GM12801 (cell line): ENCODE results near the gene MS4A1.

Experiments used
- TF ChIP-seq, protein P1 (sequence below): IDR thresholded peaks from one replicate; pipeline ENCODE4 v1.5.1; 2011; ENCODE audit warnings: control low read depth; ENCODE audit not compliant: insufficient read length; ENCODE audit errors: extremely low read depth

Gene MS4A1

DNA sequence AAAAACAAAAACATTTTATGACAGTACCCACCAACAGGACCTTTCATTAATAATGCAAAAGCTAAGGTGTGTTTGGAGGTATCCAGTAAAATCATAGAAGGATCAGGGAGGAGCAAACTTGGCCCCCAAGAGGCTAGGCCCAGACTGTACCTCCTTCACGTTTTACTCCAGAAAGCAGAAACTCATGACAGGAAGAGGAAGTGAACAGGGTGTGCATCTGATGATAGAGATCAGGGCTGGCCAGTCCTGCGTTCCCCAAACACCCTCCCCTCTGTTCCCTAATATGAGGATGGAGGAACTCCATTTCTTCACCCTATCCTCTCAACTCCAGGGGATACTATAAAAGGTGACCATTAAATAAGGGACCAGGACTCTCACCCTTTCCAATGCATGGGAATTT lies 26.7 kb downstream of the MS4A1 start:
- TF ChIP-seq, protein P1, sequence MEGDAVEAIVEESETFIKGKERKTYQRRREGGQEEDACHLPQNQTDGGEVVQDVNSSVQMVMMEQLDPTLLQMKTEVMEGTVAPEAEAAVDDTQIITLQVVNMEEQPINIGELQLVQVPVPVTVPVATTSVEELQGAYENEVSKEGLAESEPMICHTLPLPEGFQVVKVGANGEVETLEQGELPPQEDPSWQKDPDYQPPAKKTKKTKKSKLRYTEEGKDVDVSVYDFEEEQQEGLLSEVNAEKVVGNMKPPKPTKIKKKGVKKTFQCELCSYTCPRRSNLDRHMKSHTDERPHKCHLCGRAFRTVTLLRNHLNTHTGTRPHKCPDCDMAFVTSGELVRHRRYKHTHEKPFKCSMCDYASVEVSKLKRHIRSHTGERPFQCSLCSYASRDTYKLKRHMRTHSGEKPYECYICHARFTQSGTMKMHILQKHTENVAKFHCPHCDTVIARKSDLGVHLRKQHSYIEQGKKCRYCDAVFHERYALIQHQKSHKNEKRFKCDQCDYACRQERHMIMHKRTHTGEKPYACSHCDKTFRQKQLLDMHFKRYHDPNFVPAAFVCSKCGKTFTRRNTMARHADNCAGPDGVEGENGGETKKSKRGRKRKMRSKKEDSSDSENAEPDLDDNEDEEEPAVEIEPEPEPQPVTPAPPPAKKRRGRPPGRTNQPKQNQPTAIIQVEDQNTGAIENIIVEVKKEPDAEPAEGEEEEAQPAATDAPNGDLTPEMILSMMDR = no peak

DNA sequence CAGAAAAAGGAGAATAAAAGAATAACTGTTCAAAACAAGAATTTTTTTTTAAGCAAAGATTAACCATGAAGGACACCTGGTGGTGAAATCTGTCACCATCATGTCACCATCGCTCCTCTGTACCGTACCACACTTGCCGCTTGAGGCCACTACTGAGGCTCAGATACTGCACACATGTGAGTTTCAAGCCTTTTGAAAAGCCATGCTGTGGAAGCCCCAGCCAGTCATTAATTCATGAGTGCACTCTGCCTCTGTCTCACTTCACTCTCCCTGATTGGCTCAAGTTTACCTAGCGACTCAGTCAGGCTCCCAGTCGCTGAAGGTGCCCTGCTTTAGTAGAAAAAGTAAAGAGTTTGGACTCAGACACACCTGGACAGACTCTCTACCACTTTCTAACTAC lies 30.3 kb downstream of the MS4A1 start:
- TF ChIP-seq, protein P1 = peak; percentile 97

DNA sequence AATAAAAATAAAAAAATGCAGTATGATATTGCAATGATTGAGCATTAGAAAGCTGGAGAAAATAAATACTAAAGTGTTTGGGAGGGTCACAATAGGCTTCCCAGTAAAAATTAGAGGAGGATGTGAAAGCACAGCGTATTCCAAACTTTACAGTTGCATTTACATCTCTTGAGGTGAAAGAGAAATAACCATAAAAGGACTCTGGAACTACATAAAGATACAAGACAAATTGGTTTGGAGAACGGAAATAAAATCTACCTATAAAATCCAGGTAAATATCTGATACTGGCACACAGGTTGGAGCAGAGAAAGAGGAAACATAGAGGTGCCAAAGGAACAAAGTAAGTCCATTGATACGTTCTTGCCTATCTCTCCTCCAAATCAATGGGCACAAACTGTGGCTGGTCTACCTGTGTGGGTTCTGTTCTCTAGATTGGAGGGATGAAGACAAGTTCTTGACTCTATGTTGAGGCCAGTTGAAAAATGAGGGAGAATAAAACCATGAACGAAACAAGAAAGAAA lies 36.9 kb downstream of the MS4A1 start, which contains the start of gene MS4A12:
Gene MS4A12, plus strand, starts transcription at position 291 of the 522 bp plus-strand sequence. CDS start 4,541 bp downstream, outside the sequence.
- TF ChIP-seq, protein P1 = no peak

DNA sequence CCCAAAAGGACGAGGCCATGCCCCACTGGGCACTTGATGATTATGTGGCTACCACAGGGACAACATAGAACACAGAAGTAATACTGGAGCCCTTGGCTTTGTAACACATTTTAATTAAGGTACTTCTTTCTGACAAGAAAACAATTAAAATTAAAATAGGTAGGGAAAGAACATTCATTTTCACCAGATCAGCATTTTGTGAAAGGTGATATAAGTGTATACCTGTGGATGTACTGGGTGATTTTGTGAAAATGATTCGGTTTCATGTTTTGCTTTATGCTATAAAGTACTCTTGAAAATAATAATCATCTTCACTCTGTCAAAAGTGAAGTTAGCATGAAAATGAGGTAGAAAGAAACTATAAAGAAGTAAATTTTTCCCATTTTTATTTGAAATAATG lies 37.8 kb downstream of the MS4A1 start:
- TF ChIP-seq, protein P1 = no peak

DNA sequence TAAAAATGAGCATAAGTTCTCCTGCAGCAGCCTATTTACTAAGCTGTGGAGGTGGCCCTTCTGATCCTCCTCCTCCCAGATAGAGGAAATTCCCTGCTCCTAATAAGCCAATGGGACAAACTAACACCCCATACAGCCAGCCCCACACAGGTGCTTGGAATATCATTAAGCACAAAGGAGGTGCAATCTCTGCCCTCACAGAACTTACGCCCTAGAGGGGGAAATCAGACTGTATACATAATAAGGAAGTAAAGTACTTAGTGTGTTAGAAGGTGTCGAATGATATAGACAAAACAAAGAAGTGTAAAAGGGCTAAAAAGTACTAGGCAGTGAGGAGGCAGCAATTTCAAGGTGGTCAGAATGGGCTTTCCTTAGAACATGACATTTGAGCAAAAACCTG lies 42.8 kb downstream of the MS4A1 start:
- TF ChIP-seq, protein P1 = no peak

DNA sequence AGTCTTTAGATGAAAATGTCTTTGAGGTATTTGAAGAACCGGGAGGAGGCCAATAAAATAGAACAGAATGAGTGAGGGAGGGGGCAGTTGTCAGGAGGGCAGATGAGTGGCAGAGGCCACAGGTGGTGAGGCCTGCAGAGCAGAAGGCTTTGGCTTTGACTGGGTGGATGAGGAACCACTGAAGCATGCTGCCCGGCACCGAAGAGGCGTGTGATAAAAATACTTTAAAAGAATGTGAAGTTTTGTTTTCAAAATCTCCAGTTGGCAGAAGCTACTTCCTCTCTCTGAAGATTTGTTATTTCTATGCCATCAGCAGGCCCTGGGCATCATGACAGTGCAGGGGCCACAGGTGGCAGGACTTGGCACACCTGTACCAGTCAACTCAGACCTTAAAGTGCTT lies 43.2 kb downstream of the MS4A1 start:
- TF ChIP-seq, protein P1 = no peak

DNA sequence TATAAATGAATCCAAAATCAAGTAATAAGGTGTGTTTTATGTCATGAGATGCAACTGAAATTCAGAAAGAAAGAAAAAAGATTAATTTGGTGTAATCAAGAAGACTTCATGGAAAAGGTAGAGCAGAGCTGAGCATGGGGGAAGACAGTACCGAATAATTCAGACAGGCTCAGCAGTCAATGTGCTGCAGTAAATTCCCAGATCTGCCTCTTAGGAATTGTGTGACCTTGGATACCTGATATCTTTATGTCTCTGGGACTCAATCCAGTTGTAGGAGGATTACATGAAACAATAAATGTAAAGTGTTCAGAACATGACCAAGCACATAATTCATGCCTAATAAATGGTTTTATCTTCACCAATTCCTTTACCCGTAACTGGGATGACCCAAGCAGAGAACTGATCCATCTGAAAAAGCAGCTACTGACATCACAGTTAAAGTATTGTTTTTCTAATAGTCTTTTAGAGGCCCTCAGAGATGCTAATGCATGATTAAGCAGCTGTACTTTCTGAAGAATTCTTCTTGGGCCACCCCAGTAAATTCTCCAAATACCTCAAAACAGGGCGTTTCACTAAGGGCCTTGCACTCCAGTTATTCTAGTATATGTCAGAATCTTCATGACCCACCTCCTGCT lies 44.7 kb downstream of the MS4A1 start:
- TF ChIP-seq, protein P1 = no peak
